SK-N-MC (cell line): ENCODE results near the gene MPDZ.

Experiments used
- EZH2 ChIP-seq: fragments of 200-600 bp; sonication (generic); IDR thresholded peaks from one replicate; pipeline ENCODE4 v1.6.1; 2017; ENCODE audit warnings: antibody characterized with exemption
- FOXP2 ChIP-seq: optimal IDR thresholded peaks from 2 replicates; pipeline ENCODE3; 2011; ENCODE audit warnings: mild to moderate bottlenecking, moderate library complexity; ENCODE audit not compliant: insufficient read depth; ENCODE audit errors: extremely low read length, control extremely low read depth
- POLR2AphosphoS5 ChIP-seq: IDR thresholded peaks from 2 replicates; pipeline ENCODE4 v1.6.1; 2012; ENCODE audit warnings: mild to moderate bottlenecking, low read depth, low read length, borderline replicate concordance

- no peak for TF ChIP-seq EZH2
- no peak for TF ChIP-seq POLR2AphosphoS5
- TF ChIP-seq FOXP2, result no peak
Measured at GRCh38 chr9:13088720-13089427, 190.6 kb downstream of the MPDZ start.
